ENCODE data around the gene GPR17. TPM values are rescaled to one million over a fixed set of nuclear protein-coding genes. Genes with fewer than 3 reads are reported as not detected.

The GPR17 gene
- total and polyA plus RNA-seq, 9 of the 15 experiments (the other 6 are each of a cell fraction or from before 2014, with no cell fraction given), result not detected

DNA sequence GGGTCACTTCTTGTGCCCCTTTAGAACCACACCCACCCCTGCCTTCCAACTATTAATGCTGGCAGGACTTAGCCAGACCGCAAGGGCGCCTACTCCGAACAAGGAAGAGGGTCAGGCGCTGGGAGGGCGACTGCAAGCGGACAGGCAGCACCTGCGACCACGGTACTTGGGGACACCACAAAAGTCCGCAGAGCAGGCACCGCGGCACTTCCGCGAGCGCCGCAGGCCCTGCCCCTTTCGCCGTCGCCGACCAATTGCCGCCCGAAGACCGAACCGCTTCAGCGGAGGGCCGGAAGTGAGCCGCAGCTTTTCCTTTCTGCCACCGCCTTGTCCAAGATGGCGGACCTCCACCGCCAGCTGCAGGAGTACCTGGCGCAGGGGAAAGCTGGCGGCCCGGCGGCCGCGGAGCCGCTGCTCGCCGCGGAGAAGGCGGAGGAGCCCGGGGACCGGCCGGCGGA, 55.3 kb downstream of the GPR17 start, which contains the start of gene SFT2D3 (continued):
- TF ChIP-seq, protein P1, sequence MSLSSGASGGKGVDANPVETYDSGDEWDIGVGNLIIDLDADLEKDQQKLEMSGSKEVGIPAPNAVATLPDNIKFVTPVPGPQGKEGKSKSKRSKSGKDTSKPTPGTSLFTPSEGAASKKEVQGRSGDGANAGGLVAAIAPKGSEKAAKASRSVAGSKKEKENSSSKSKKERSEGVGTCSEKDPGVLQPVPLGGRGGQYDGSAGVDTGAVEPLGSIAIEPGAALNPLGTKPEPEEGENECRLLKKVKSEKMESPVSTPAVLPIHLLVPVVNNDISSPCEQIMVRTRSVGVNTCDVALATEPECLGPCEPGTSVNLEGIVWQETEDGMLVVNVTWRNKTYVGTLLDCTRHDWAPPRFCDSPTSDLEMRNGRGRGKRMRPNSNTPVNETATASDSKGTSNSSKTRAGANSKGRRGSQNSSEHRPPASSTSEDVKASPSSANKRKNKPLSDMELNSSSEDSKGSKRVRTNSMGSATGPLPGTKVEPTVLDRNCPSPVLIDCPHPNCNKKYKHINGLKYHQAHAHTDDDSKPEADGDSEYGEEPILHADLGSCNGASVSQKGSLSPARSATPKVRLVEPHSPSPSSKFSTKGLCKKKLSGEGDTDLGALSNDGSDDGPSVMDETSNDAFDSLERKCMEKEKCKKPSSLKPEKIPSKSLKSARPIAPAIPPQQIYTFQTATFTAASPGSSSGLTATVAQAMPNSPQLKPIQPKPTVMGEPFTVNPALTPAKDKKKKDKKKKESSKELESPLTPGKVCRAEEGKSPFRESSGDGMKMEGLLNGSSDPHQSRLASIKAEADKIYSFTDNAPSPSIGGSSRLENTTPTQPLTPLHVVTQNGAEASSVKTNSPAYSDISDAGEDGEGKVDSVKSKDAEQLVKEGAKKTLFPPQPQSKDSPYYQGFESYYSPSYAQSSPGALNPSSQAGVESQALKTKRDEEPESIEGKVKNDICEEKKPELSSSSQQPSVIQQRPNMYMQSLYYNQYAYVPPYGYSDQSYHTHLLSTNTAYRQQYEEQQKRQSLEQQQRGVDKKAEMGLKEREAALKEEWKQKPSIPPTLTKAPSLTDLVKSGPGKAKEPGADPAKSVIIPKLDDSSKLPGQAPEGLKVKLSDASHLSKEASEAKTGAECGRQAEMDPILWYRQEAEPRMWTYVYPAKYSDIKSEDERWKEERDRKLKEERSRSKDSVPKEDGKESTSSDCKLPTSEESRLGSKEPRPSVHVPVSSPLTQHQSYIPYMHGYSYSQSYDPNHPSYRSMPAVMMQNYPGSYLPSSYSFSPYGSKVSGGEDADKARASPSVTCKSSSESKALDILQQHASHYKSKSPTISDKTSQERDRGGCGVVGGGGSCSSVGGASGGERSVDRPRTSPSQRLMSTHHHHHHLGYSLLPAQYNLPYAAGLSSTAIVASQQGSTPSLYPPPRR (CRISPR knock-in tag; IDR thresholded peaks at IDR 0.05; ENCODE audit: borderline replicate concordance), result 0 out of 2 replicates have a peak, but pooled peaks have one; percentile 42
- TF ChIP-seq ZNF280A (IDR thresholded peaks at IDR 0.05; ENCODE audit: low read depth, partially characterized antibody) (no peak), SPI1 (IDR thresholded peaks at IDR 0.05; ENCODE audit: borderline replicate concordance, low read depth, low read length) (no peak), FOS (IDR thresholded peaks at IDR 0.05; ENCODE audit: extremely low read depth, insufficient read length) (no peak), POU5F1 (IDR thresholded peaks at IDR 0.05; ENCODE audit: borderline replicate concordance, low read depth, low read length, partially characterized antibody) (no peak), ZNF436 (CRISPR knock-in tag; IDR thresholded peaks at IDR 0.05) (no peak), ZNF57 (CRISPR knock-in tag; IDR thresholded peaks at IDR 0.05) (no peak), MAFG (tag; conservative IDR thresholded peaks at IDR 0.05) (no peak), NR3C1 (CRISPR knock-in tag; IDR thresholded peaks at IDR 0.05) (no peak), FOXP1 (CRISPR knock-in tag; IDR thresholded peaks at IDR 0.05) (no peak), HMBOX1 (IDR thresholded peaks at IDR 0.05) (no peak), ESRRA (IDR thresholded peaks at IDR 0.05; ENCODE audit: borderline replicate concordance, low read depth) (peak; percentile 36; the same call in 1 of the 2 replicates), LCOR (CRISPR knock-in tag; IDR thresholded peaks at IDR 0.05) (peak; percentile 77), POLR3A (IDR thresholded peaks at IDR 0.05; ENCODE audit: borderline replicate concordance, extremely low read depth, insufficient read depth, insufficient read length) (no peak)
- TF ChIP-seq, protein P2, sequence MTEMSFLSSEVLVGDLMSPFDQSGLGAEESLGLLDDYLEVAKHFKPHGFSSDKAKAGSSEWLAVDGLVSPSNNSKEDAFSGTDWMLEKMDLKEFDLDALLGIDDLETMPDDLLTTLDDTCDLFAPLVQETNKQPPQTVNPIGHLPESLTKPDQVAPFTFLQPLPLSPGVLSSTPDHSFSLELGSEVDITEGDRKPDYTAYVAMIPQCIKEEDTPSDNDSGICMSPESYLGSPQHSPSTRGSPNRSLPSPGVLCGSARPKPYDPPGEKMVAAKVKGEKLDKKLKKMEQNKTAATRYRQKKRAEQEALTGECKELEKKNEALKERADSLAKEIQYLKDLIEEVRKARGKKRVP (CRISPR knock-in tag; IDR thresholded peaks at IDR 0.05), result no peak
- TF ChIP-seq, protein P3, sequence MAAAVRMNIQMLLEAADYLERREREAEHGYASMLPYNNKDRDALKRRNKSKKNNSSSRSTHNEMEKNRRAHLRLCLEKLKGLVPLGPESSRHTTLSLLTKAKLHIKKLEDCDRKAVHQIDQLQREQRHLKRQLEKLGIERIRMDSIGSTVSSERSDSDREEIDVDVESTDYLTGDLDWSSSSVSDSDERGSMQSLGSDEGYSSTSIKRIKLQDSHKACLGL (CRISPR knock-in tag; IDR thresholded peaks at IDR 0.05; ENCODE audit: borderline replicate concordance, poor library complexity, severe bottlenecking), result no peak
- TF ChIP-seq, protein P4, sequence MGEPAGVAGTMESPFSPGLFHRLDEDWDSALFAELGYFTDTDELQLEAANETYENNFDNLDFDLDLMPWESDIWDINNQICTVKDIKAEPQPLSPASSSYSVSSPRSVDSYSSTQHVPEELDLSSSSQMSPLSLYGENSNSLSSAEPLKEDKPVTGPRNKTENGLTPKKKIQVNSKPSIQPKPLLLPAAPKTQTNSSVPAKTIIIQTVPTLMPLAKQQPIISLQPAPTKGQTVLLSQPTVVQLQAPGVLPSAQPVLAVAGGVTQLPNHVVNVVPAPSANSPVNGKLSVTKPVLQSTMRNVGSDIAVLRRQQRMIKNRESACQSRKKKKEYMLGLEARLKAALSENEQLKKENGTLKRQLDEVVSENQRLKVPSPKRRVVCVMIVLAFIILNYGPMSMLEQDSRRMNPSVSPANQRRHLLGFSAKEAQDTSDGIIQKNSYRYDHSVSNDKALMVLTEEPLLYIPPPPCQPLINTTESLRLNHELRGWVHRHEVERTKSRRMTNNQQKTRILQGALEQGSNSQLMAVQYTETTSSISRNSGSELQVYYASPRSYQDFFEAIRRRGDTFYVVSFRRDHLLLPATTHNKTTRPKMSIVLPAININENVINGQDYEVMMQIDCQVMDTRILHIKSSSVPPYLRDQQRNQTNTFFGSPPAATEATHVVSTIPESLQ (CRISPR knock-in tag; IDR thresholded peaks at IDR 0.05), result 0 out of 2 replicates have a peak, but pooled peaks have one; percentile 25

Measured in K562 (cell line).